EH (cell line): Measurements from ENCODE around the gene HRAS.

Experiments
- DNase-seq: peaks from one replicate; pipeline ENCODE4 v3.0.0-alpha.2; 2015; ENCODE audit warnings: low read depth

The HRAS gene

GRCh38 chr11:494761-495536 lies 40.4 kb downstream of the HRAS start:
- DNase-seq = no peak

GRCh38 chr11:492427-493226 lies 42.7 kb downstream of the HRAS start:
- DNase-seq = no peak

DNA sequence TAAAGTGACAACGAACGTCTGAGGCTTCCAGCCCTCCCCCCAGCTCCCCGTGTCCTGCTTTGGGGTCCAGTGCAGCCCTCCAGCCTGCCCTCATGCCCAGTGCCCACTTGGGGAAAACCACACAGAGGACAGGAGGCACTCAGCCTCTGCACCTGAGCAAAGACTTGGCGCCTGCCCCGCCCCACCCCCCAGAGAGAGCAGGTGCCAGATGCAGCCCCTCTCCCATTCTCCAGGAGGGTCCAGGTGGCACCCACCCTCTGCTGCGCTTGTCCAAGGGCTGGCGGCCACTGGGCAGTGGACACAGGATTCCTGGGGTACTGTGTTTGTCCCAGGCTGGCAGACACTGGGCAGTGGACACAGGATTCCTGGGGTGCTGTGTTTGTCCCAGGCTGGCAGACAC lies 44.0 kb downstream of the HRAS start:
- DNase-seq = no peak

DNA sequence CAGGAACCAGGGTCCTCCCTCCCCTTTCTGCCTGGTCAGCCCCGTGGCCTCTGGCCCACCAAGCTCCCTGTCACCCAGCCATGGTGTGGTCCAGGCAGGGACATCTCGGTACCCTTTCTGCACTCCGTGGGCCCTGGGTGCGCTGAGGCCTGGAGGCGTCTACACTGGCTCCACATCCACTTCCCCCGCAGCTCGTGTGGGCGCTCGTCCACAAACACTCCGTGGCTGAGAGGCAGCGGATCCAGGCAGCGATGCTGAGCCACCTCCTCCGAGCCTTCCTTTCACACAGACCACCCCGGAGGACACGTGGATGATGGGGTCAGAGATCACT lies 44.5 kb downstream of the HRAS start:
- DNase-seq = no peak

GRCh38 chr11:490186-490929 lies 45.0 kb downstream of the HRAS start:
- DNase-seq = no peak

DNA sequence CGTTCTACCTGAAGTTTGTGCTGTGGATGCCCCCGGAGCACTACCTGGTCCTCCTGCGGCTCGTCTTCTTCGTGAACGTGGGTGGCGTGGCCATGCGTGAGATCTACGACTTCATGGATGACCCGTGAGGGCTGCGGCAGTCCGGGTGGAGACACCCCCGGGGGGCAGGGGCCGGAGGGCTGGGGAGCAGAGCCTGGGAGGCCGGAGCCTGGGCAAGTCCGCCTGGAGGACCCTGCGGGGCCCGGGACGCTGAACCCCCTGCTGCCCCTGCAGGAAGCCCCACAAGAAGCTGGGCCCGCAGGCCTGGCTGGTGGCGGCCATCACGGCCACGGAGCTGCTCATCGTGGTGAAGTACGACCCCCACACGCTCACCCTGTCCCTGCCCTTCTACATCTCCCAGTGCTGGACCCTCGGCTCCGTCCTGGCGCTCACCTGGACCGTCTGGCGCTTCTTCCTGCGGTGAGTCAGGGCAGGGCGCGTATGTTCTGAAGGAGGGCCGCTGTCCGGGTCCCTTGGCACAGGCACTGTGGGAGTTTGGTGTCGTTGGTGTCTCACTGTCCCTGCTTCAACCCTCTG lies 45.7 kb downstream of the HRAS start:
- no peak for DNase-seq

GRCh38 chr11:488992-489391 lies 46.4 kb downstream of the HRAS start:
- DNase-seq = no peak

DNA sequence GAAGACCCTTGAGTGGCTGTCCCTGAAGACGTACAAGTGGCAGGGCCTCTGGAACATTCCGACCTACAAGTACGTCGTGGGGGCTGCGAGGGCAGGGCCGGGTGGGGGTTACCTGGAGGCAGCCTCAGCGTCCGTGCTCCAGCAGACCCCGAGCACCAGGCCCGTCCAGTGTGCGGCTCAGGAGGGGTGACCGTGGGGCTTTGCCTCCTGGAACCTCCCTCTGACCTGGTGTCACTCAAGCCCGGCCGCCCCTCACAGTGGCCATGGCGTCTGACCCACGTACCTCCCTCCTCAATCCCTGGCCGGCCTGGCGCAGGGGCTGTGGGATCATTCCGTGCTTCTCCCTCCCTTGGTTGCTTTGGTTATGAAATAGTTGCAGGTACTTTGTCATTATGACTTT lies 46.8 kb downstream of the HRAS start:
- DNase-seq = no peak

GRCh38 chr11:488062-488461 lies 47.3 kb downstream of the HRAS start:
- DNase-seq = no peak

- DNase-seq = no peak
Observed at GRCh38 chr11:487571-488021, 47.8 kb downstream of the HRAS start.

DNA sequence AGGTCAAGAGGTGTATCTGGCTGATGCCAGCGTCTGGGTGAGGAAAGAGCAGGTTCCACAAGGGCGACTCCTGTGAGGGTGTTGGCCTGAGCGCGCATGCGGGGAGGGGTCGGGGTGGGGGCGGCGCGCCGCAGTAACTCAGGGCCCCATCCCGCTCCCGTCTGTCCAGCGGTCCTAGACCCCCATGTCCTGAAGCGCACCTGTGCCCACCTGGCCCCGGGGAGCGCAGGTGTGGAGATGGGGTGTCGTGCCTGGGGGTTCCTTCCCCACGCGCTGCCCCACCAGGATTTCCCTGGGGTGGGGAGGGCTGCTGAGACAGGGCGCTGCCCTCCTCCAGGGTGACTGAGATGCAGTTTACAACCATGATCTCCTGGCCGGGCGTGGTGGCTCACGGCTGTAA lies 49.2 kb downstream of the HRAS start:
- DNase-seq = no peak

DNA sequence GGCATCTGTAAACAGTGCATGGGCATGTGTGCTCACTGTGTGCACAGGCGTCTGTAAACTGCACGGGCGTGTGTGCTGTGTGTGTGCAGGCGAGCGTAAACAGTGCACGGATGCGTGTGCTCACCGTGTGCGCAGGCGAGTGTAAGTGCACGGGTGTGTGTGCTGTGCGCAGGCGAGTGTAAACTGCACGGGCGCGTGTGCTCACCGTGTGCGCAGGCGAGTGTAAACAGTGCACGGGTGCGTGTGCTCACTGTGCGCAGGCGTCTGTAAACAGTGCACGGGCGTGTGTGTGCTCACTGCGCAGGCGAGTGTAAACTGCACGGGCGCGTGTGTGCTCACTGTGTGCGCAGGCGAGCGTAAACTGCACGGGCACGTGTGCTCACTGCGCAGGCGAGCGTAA lies 50.8 kb downstream of the HRAS start:
- no peak for DNase-seq
